ENCODE results near the gene MZB1. TPM values are rescaled to one million over a fixed set of nuclear protein-coding genes. Genes with fewer than 3 reads are reported as not detected.
A peak's percentile ranks its signal among the peaks of the same experiment; 100 is the strongest.

The MZB1 gene
- total and polyA plus RNA-seq, 2 of the 13 experiments (the other 11 are each of a cell fraction or from before 2014, with no cell fraction given) = 0.31 to 0.40 TPM

DNA sequence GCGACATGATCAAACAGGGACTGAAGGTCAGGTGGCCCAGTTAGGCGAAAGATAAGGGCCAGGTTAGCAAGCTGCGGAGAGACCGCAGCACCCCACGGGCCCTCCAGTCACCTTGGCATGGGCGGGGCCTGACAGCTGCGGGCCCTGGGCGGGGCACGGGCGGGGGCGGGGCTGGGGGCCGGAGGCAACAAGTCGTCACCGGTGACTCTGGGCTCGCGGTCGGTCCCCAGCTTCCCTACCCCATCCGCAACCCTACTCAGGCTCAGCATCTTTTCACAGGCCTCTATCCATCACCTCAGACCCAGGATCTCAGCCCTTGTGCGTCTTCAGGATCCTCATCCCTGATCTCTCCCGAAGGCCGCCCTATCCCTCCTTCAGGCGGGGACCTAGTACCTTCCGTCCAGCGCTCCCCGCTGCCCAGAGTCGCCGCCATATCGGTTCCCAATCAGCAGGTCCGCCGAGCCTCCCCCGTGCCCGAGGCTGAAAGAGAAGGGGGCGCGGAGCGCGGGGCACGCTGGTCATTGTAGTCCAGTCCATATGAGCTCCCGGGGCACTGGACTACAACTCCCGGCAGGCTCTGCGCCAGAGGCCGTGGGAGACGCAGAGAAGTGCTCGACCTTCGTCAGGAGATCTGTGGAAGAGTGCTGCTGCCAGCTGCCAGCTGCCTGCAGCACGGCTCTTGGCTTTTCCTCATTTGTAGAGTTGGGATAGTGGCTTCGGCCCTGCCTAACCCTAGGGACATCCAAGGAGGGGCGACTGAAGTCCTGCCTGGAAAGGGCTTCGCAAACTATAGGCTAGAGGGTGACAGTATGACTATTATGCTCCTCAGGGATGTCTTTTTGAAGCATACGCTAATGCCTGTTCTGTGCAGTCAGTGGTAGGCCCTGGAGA lies 49.5 kb upstream of the MZB1 start, which contains the start of gene DNAJC18 (continued):
- TF ChIP-seq, protein P1, sequence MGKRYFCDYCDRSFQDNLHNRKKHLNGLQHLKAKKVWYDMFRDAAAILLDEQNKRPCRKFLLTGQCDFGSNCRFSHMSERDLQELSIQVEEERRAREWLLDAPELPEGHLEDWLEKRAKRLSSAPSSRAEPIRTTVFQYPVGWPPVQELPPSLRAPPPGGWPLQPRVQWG (CRISPR knock-in tag; IDR thresholded peaks at IDR 0.05; ENCODE audit: borderline replicate concordance, low read depth) = no peak
- TF ChIP-seq ARID2 (CRISPR knock-in tag; IDR thresholded peaks at IDR 0.05; ENCODE audit: borderline replicate concordance) (no peak), ZC3H13 (CRISPR knock-in tag; IDR thresholded peaks at IDR 0.05) (no peak), ZFP36L2 (CRISPR knock-in tag; IDR thresholded peaks at IDR 0.05) (no peak; the same call in 1 of the 2 replicates), ZNF781 (CRISPR knock-in tag; IDR thresholded peaks at IDR 0.05; ENCODE audit: borderline replicate concordance, not compliant biosample characterization) (no peak), FOXA3 (CRISPR knock-in tag; IDR thresholded peaks at IDR 0.05) (no peak; the same call in 1 of the 2 replicates), SP140L (CRISPR knock-in tag; IDR thresholded peaks at IDR 0.05; ENCODE audit: borderline replicate concordance) (no peak), NFKB2 (CRISPR knock-in tag; IDR thresholded peaks at IDR 0.05; ENCODE audit: borderline replicate concordance) (no peak; the same call in 1 of the 2 replicates), ZFP62 (CRISPR knock-in tag; IDR thresholded peaks at IDR 0.05) (no peak), HNRNPH1 (optimal IDR thresholded peaks at IDR 0.05; ENCODE audit: low read depth, low read length) (no peak), ZNF577 (CRISPR knock-in tag; IDR thresholded peaks at IDR 0.05; ENCODE audit: borderline replicate concordance, low read depth) (no peak), MEIS2 (CRISPR knock-in tag; IDR thresholded peaks at IDR 0.05) (no peak)
- TF ChIP-seq, protein P2, sequence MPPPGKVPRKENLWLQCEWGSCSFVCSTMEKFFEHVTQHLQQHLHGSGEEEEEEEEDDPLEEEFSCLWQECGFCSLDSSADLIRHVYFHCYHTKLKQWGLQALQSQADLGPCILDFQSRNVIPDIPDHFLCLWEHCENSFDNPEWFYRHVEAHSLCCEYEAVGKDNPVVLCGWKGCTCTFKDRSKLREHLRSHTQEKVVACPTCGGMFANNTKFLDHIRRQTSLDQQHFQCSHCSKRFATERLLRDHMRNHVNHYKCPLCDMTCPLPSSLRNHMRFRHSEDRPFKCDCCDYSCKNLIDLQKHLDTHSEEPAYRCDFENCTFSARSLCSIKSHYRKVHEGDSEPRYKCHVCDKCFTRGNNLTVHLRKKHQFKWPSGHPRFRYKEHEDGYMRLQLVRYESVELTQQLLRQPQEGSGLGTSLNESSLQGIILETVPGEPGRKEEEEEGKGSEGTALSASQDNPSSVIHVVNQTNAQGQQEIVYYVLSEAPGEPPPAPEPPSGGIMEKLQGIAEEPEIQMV (CRISPR knock-in tag; IDR thresholded peaks at IDR 0.05; ENCODE audit: low read depth) = peak; percentile 94
- TF ChIP-seq, protein P3, sequence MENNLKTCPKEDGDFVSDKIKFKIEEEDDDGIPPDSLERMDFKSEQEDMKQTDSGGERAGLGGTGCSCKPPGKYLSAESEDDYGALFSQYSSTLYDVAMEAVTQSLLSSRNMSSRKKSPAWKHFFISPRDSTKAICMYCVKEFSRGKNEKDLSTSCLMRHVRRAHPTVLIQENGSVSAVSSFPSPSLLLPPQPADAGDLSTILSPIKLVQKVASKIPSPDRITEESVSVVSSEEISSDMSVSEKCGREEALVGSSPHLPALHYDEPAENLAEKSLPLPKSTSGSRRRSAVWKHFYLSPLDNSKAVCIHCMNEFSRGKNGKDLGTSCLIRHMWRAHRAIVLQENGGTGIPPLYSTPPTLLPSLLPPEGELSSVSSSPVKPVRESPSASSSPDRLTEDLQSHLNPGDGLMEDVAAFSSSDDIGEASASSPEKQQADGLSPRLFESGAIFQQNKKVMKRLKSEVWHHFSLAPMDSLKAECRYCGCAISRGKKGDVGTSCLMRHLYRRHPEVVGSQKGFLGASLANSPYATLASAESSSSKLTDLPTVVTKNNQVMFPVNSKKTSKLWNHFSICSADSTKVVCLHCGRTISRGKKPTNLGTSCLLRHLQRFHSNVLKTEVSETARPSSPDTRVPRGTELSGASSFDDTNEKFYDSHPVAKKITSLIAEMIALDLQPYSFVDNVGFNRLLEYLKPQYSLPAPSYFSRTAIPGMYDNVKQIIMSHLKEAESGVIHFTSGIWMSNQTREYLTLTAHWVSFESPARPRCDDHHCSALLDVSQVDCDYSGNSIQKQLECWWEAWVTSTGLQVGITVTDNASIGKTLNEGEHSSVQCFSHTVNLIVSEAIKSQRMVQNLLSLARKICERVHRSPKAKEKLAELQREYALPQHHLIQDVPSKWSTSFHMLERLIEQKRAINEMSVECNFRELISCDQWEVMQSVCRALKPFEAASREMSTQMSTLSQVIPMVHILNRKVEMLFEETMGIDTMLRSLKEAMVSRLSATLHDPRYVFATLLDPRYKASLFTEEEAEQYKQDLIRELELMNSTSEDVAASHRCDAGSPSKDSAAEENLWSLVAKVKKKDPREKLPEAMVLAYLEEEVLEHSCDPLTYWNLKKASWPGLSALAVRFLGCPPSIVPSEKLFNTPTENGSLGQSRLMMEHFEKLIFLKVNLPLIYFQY (CRISPR knock-in tag; IDR thresholded peaks at IDR 0.05; ENCODE audit: borderline replicate concordance) = no peak
- TF ChIP-seq, protein P4, sequence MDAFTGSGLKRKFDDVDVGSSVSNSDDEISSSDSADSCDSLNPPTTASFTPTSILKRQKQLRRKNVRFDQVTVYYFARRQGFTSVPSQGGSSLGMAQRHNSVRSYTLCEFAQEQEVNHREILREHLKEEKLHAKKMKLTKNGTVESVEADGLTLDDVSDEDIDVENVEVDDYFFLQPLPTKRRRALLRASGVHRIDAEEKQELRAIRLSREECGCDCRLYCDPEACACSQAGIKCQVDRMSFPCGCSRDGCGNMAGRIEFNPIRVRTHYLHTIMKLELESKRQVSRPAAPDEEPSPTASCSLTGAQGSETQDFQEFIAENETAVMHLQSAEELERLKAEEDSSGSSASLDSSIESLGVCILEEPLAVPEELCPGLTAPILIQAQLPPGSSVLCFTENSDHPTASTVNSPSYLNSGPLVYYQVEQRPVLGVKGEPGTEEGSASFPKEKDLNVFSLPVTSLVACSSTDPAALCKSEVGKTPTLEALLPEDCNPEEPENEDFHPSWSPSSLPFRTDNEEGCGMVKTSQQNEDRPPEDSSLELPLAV (CRISPR knock-in tag; conservative IDR thresholded peaks at IDR 0.05; ENCODE audit: low read depth) = no peak
